ENCODE data around the gene VWA5B2. TPM values are rescaled to one million over a fixed set of nuclear protein-coding genes. Genes with fewer than 3 reads are reported as not detected.
A peak's percentile ranks its signal among the peaks of the same experiment; 100 is the strongest.

VWA5B2 gene
- total RNA-seq: 10 to 100 TPM in 2 of 5 donors, 1 to 10 TPM in 2, under 1 TPM in 1; under 0.01 to 100.0 (median 2.4) TPM
- polyA plus RNA-seq: 1 to 10 TPM; 1.6 to 3.5 (median 2.4) TPM
- long read RNA-seq, donor 1: 0 reads
- long read RNA-seq, donor 2, partial matches to known transcripts: 0 of 1 reads
- long read RNA-seq, donor 2, other reads (novel, unspliced or antisense): 0 of 1 reads
- long read RNA-seq, donor 3: 0 reads
- long read RNA-seq, donor 4: 0 reads
- long read RNA-seq, donor 5: 0 reads
- long read RNA-seq, donor 6: 0 reads
- long read RNA-seq, donor 7: 0 reads
- long read RNA-seq, donor 8: 0 reads
- long read RNA-seq, donor 9: 0 reads
- long read RNA-seq, donor 10: 0 reads

DNA sequence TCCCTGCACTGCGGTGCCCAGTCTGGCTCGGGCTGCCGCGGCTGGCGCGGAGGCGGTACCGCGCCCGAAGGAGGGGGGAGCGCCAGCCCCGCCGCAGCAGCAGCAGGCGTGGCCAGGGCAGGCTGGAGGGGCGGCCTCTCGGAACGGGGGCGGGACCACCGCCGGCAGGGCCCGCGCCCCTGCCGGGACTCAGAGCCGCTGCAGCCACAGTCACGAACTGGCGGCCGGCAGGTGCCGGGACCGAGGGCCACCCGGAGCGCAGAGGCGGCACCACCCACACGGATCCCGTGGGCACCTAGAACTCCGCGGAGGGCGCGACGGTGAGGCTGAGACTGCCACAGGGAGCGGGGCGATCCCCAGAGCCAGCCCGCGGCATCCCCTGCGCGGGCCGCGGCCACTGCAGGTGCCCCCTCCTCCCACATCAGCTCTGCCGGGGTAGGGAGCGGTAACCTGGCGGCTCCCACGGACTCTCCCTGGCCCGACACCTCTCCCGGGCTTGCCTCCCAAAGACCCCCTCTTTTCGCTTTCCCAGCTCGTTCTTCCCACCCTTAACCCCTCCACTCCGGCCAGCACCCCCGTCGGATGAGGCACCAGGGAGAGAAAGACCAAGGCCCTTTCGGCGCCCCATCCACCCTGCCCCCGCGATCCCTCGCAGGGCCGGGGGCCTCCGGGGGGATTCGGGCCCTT lies at the start of gene VWA5B2:
VWA5B2 (plus strand) TSS at position 192 of the 687 bp plus-strand sequence. CDS start 944 bp downstream, outside the sequence.
- intact Hi-C loops (cut with DNase I; ENCODE audit: low total_unique reads): loop anchor here (10.0 kb wide), 1 partner anchor 335 kb away; no protein-coding TSS in a partner anchor

DNA sequence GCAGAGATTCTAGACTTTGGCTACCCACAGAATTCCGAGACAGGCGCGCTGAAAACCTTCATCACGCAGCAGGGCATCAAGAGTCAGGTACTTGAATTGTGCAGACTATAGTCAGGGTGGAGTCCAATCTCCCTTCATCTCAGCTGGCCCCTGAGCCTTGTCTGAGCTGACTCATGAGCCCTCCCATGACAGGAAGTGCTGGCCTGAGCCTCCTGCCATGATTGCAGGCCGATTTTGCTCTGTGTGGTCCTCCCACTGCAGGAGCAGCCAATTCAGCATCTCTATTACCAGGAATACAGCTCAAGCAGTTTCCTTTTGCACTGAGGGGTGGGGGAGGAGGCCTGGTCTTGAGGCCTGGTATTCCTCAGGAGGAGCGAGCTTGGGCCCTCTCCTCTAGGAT lies 49.2 kb upstream of the VWA5B2 start:
- 88 to 94% (median 90%) methylated on average over 6 of the region's 6 CpGs for WGBS, 5 donors
- Histone ChIP-seq H3K9me3 (no peaks in the 10 kb centered on the region), H3K27ac (peak overlapping the region in 1 of 5 donors; percentile 12), H3K4me1 (peaks cover 30 to 55% (median 43%) of the 10 kb centered on the region in 4 donors), H3K4me3 (no peak overlapping the region), H3K27me3 (no peaks in the 10 kb centered on the region), H3K36me3 (peaks cover 68 to 80% (median 77%) of the 10 kb centered on the region in 4 donors)
- TF ChIP-seq POLR2A (IDR thresholded peaks at IDR 0.05) (no peak), EP300 (IDR thresholded peaks at IDR 0.05) (no peak), POLR2AphosphoS5 (IDR thresholded peaks at IDR 0.05) (no peak)
- TF ChIP-seq, protein P1, sequence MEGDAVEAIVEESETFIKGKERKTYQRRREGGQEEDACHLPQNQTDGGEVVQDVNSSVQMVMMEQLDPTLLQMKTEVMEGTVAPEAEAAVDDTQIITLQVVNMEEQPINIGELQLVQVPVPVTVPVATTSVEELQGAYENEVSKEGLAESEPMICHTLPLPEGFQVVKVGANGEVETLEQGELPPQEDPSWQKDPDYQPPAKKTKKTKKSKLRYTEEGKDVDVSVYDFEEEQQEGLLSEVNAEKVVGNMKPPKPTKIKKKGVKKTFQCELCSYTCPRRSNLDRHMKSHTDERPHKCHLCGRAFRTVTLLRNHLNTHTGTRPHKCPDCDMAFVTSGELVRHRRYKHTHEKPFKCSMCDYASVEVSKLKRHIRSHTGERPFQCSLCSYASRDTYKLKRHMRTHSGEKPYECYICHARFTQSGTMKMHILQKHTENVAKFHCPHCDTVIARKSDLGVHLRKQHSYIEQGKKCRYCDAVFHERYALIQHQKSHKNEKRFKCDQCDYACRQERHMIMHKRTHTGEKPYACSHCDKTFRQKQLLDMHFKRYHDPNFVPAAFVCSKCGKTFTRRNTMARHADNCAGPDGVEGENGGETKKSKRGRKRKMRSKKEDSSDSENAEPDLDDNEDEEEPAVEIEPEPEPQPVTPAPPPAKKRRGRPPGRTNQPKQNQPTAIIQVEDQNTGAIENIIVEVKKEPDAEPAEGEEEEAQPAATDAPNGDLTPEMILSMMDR (IDR thresholded peaks at IDR 0.05): no peak
- intact Hi-C loops (cut with DNase I; ENCODE audit: low total_unique reads): loop anchor here (10.0 kb wide), 1 partner anchor 65 kb away; the partner anchor contains the start of genes ALG3 and EEF1AKMT4
- no peak for DNase-seq

More for the DNA sequence above, at the start of gene VWA5B2:
- Histone ChIP-seq H3K9me3 (no peaks in the 10 kb centered on the region), H3K27me3 (peaks cover 16 to 85% (median 53%) of the 10 kb centered on the region in 3 donors), H3K27ac (peak within 1 kb of the TSS in 3 of 5 donors; percentile 6 to 48 (median 37)), H3K4me3 (peak within 1 kb of the TSS; percentile 48 to 64 (median 58)), H3K36me3 (no peaks in the 10 kb centered on the region), H3K4me1 (peaks cover 19 to 29% (median 27%) of the 10 kb centered on the region in 4 donors)
- 0 to 3% (median 1%) methylated on average over 23 to 65 of the region's 66 CpGs for WGBS, 5 donors
- peak; percentile 73 to 93 for DNase-seq
- TF ChIP-seq POLR2AphosphoS5 (IDR thresholded peaks at IDR 0.05): peak in 2 of 3 donors; percentile 24 to 57
- TF ChIP-seq POLR2A (IDR thresholded peaks at IDR 0.05): no peak
- TF ChIP-seq, protein P1 (IDR thresholded peaks at IDR 0.05): peak in 4 of 7 experiments; percentile 10 to 23 (median 19)
- no peak for TF ChIP-seq EP300 (IDR thresholded peaks at IDR 0.05)

DNA sequence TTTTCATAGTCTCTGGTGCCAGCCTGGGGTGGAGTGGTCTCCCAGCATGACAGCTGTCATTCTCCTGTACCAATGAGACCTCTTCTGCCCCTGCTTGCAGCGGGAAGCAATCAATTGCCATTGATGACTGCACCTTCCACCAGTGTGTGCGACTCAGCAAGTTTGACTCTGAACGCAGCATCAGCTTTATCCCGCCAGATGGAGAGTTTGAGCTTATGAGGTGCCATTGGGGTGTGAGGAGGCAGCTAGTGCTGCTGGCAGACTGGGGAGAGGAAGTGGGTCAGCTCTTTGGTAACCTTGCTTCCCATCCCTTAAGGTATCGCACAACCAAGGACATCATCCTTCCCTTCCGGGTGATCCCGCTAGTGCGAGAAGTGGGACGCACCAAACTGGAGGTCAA lies 47.8 kb upstream of the VWA5B2 start:
- 93 to 99% (median 98%) methylated on average over 7 to 9 of the region's 9 CpGs for WGBS, 5 donors
- Histone ChIP-seq H3K27me3 (no peaks in the 10 kb centered on the region), H3K4me3 (no peak overlapping the region), H3K4me1 (peaks cover 23 to 47% (median 38%) of the 10 kb centered on the region in 4 donors), H3K9me3 (no peaks in the 10 kb centered on the region), H3K36me3 (peaks cover 68 to 80% (median 77%) of the 10 kb centered on the region in 4 donors), H3K27ac (no peak overlapping the region)
- intact Hi-C loops (cut with DNase I; ENCODE audit: low total_unique reads): loop anchor here (10.0 kb wide), 1 partner anchor 63 kb away; the partner anchor contains the start of genes ALG3 and EEF1AKMT4
- no peak for DNase-seq
- TF ChIP-seq EP300 (IDR thresholded peaks at IDR 0.05): no peak
- TF ChIP-seq, protein P1 (IDR thresholded peaks at IDR 0.05): no peak
- TF ChIP-seq POLR2AphosphoS5 (IDR thresholded peaks at IDR 0.05): no peak
- TF ChIP-seq POLR2A (IDR thresholded peaks at IDR 0.05): no peak

DNA sequence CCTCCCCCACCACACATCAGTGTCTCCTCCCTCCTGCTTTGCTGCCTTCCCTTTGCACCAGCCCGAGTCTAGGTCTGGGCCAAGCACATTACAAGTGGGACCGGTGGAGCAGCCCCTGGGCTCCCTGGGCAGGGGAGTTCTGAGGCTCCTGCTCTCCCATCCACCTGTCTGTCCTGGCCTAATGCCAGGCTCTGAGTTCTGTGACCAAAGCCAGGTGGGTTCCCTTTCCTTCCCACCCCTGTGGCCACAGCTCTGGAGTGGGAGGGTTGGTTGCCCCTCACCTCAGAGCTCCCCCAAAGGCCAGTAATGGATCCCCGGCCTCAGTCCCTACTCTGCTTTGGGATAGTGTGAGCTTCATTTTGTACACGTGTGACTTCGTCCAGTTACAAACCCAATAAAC lies 45.7 kb upstream of the VWA5B2 start:
- no peak overlapping the region for H3K27ac ChIP-seq
- DNase-seq: no peak
- H3K36me3 ChIP-seq: peaks cover 63 to 74% (median 72%) of the 10 kb centered on the region in 4 donors
- 79 to 87% (median 81%) methylated on average over 5 of the region's 5 CpGs for WGBS, 5 donors
- intact Hi-C loops (cut with DNase I; ENCODE audit: low total_unique reads): loop anchor here (10.0 kb wide), 1 partner anchor 61 kb away; the partner anchor contains the start of genes ALG3 and EEF1AKMT4
- TF ChIP-seq, protein P1 (IDR thresholded peaks at IDR 0.05): no peak
- no peak for TF ChIP-seq EP300 (IDR thresholded peaks at IDR 0.05)
- no peak for TF ChIP-seq POLR2A (IDR thresholded peaks at IDR 0.05)
- no peak for TF ChIP-seq POLR2AphosphoS5 (IDR thresholded peaks at IDR 0.05)
- no peaks in the 10 kb centered on the region for H3K27me3 ChIP-seq
- no peaks in the 10 kb centered on the region for H3K9me3 ChIP-seq
- H3K4me3 ChIP-seq: no peak overlapping the region
- H3K4me1 ChIP-seq: peaks cover 22 to 47% (median 39%) of the 10 kb centered on the region in 4 donors

All from stomach (tissue), 19 donors.